Neural cell (in vitro differentiated cells): Measurements from ENCODE around the gene SKI. TPM values are rescaled to one million over a fixed set of nuclear protein-coding genes. Genes with fewer than 3 reads are reported as not detected.

Source experiments
- H2AFZ ChIP-seq: fragments of 200-600, 300-800 bp; sonication (generic), shearing (Covaris generic); 2 replicates; pipeline ENCODE4 v1.6.0; 2014; ENCODE audit warnings: low read depth, mild to moderate bottlenecking, antibody characterized with exemption, low read length, moderate library complexity
- H3F3A ChIP-seq: fragments of 200-600 bp; shearing (Covaris generic); 2 replicates; pipeline ENCODE4 v1.6.1; 2016; ENCODE audit warnings: mild to moderate bottlenecking, moderate library complexity, mixed read lengths, antibody characterized with exemption, low read length; ENCODE audit not compliant: insufficient read depth, poor library complexity, severe bottlenecking
- H3K27ac ChIP-seq: fragments of 200-600, 300-800 bp; sonication (generic), shearing (Covaris generic); 2 replicates; pipeline ENCODE4 v1.5.1; 2014; ENCODE audit warnings: mild to moderate bottlenecking, low read length, moderate library complexity
- H3K27me3 ChIP-seq: fragments of 300-800, 200-600 bp; sonication (generic), shearing (Covaris generic); 2 replicates; pipeline ENCODE4 v1.6.0; 2014; ENCODE audit warnings: mild to moderate bottlenecking, low read depth, low read length, moderate library complexity; ENCODE audit not compliant: insufficient read depth
- H3K36me3 ChIP-seq: fragments of 300-800, 200-600 bp; sonication (generic), shearing (Covaris generic); 2 replicates; pipeline ENCODE4 v1.5.1; 2014; ENCODE audit warnings: mild to moderate bottlenecking, antibody characterized with exemption, low read length, moderate library complexity; ENCODE audit not compliant: insufficient read depth
- H3K4me2 ChIP-seq: fragments of 300-800, 200-600 bp; sonication (generic), shearing (Covaris generic); 2 replicates; pipeline ENCODE4 v1.6.0; 2014; ENCODE audit warnings: mild to moderate bottlenecking, low read length
- H3K4me3 ChIP-seq: fragments of 300-800, 200-600 bp; sonication (generic), shearing (Covaris generic); 2 replicates; pipeline ENCODE4 v1.5.1; 2014; ENCODE audit warnings: mild to moderate bottlenecking, low read length, moderate library complexity
- H3K79me2 ChIP-seq: fragments of 200-600 bp; shearing (Covaris generic); replicated peaks from 2 replicates; pipeline ENCODE4 v1.6.0; 2014; ENCODE audit warnings: mild to moderate bottlenecking, low read length, moderate library complexity; ENCODE audit not compliant: insufficient read depth
- H3K9ac ChIP-seq: fragments of 300-800, 200-600 bp; sonication (generic), shearing (Covaris generic); 2 replicates; pipeline ENCODE4 v1.6.1; 2016; ENCODE audit warnings: mild to moderate bottlenecking, low read length, mixed read lengths
- H3K9me2 ChIP-seq: fragments of 200-600 bp; shearing (Covaris generic); 2 replicates; pipeline ENCODE4 v1.6.1; 2016; ENCODE audit warnings: mild to moderate bottlenecking, low read length, mixed read lengths; ENCODE audit not compliant: insufficient read depth
- H3K9me3 ChIP-seq: fragments of 200-600, 300-800 bp; sonication (generic), shearing (Covaris generic); 2 replicates; pipeline ENCODE4 v1.6.1; 2016; ENCODE audit warnings: mild to moderate bottlenecking, mixed run types, low read length, moderate library complexity, mixed read lengths
- H4K20me1 ChIP-seq: fragments of 200-600 bp; shearing (Covaris generic); 2 replicates; pipeline ENCODE4 v1.6.1; 2016; ENCODE audit warnings: mild to moderate bottlenecking, mixed run types; ENCODE audit not compliant: insufficient read depth
- EP300 ChIP-seq: fragments of 450-650 bp; conservative IDR thresholded peaks from 2 replicates; pipeline ENCODE4 v1.6.1; 2014; ENCODE audit warnings: antibody characterized with exemption, mild to moderate bottlenecking, moderate library complexity; ENCODE audit not compliant: poor library complexity, severe bottlenecking
- EZH2 ChIP-seq: fragments of 200-600, 300-800 bp; shearing (Covaris generic), sonication (generic); IDR thresholded peaks from 2 replicates; pipeline ENCODE4 v1.6.1; 2014; ENCODE audit warnings: antibody characterized with exemption, low read length, borderline replicate concordance, mild to moderate bottlenecking; ENCODE audit not compliant: insufficient read depth, poor library complexity, severe bottlenecking
- MXI1 ChIP-seq: fragments of 450-650 bp; conservative IDR thresholded peaks from 2 replicates; pipeline ENCODE4 v1.6.1; 2014; ENCODE audit warnings: antibody characterized with exemption, mild to moderate bottlenecking; ENCODE audit not compliant: poor library complexity, severe bottlenecking
- POLR2AphosphoS5 ChIP-seq: IDR thresholded peaks from 2 replicates; pipeline ENCODE4 v1.6.1; 2012
- RAD21 ChIP-seq: fragments of 450-650 bp; conservative IDR thresholded peaks from 2 replicates; pipeline ENCODE4 v1.6.1; 2014; ENCODE audit warnings: antibody characterized with exemption, mild to moderate bottlenecking, moderate library complexity
- SMC3 ChIP-seq: fragments of 450-650 bp; conservative IDR thresholded peaks from 2 replicates; pipeline ENCODE4 v1.6.1; 2014; ENCODE audit warnings: antibody characterized with exemption, mild to moderate bottlenecking, moderate library complexity; ENCODE audit not compliant: poor library complexity
- TAF1 ChIP-seq: IDR thresholded peaks from 2 replicates; pipeline ENCODE4 v1.6.1; 2012; ENCODE audit warnings: low read depth
- polyA plus RNA-seq: library from polyadenylated mRNA; depleted of rRNA; stranded (reverse); fragments of >200 nt; gene quantifications from 2 replicates; pipeline ENCODE4 v1.2.3, GENCODE V29; 2014
- TF ChIP-seq, protein P1 (sequence below): IDR thresholded peaks from 2 replicates; pipeline ENCODE4 v1.6.1; 2012; ENCODE audit warnings: borderline replicate concordance
- TF ChIP-seq, protein P2 (sequence below): fragments of 450-650 bp; IDR thresholded peaks from 2 replicates; pipeline ENCODE4 v1.5.1; 2014; ENCODE audit warnings: antibody characterized with exemption, mild to moderate bottlenecking, moderate library complexity; ENCODE audit not compliant: poor library complexity, severe bottlenecking

SKI gene
- polyA plus RNA-seq, 1 donor from 2014 or later: 4.1 TPM

DNA sequence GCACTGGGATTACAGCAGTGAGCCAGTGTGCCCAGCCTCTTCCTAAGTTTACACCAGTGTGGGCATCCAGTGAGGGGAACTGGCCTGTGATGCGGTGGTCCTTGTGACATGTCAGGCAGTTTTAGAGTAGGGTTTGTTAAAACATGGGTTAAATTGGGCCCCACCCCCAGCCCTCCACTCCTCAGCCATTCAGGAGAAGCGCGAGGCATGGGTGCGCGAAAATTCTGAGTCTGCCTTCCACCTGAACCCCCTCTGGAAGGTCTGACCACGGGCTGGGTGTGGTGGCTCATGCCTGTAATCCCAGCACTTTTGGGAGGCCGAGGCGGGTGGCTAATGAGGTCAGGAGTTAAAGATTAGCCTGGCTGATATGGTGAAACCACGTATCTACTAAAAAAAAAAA is 51.7 kb downstream of the SKI start:
- TF ChIP-seq, protein P1, sequence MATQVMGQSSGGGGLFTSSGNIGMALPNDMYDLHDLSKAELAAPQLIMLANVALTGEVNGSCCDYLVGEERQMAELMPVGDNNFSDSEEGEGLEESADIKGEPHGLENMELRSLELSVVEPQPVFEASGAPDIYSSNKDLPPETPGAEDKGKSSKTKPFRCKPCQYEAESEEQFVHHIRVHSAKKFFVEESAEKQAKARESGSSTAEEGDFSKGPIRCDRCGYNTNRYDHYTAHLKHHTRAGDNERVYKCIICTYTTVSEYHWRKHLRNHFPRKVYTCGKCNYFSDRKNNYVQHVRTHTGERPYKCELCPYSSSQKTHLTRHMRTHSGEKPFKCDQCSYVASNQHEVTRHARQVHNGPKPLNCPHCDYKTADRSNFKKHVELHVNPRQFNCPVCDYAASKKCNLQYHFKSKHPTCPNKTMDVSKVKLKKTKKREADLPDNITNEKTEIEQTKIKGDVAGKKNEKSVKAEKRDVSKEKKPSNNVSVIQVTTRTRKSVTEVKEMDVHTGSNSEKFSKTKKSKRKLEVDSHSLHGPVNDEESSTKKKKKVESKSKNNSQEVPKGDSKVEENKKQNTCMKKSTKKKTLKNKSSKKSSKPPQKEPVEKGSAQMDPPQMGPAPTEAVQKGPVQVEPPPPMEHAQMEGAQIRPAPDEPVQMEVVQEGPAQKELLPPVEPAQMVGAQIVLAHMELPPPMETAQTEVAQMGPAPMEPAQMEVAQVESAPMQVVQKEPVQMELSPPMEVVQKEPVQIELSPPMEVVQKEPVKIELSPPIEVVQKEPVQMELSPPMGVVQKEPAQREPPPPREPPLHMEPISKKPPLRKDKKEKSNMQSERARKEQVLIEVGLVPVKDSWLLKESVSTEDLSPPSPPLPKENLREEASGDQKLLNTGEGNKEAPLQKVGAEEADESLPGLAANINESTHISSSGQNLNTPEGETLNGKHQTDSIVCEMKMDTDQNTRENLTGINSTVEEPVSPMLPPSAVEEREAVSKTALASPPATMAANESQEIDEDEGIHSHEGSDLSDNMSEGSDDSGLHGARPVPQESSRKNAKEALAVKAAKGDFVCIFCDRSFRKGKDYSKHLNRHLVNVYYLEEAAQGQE: no peak
- TF ChIP-seq POLR2AphosphoS5: no peak
- TF ChIP-seq MXI1: no peak
- TF ChIP-seq, protein P2, sequence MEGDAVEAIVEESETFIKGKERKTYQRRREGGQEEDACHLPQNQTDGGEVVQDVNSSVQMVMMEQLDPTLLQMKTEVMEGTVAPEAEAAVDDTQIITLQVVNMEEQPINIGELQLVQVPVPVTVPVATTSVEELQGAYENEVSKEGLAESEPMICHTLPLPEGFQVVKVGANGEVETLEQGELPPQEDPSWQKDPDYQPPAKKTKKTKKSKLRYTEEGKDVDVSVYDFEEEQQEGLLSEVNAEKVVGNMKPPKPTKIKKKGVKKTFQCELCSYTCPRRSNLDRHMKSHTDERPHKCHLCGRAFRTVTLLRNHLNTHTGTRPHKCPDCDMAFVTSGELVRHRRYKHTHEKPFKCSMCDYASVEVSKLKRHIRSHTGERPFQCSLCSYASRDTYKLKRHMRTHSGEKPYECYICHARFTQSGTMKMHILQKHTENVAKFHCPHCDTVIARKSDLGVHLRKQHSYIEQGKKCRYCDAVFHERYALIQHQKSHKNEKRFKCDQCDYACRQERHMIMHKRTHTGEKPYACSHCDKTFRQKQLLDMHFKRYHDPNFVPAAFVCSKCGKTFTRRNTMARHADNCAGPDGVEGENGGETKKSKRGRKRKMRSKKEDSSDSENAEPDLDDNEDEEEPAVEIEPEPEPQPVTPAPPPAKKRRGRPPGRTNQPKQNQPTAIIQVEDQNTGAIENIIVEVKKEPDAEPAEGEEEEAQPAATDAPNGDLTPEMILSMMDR: no peak
- no peak for TF ChIP-seq TAF1
- no peak for TF ChIP-seq EP300
- TF ChIP-seq SMC3: no peak
- TF ChIP-seq RAD21: no peak
- no peak for TF ChIP-seq EZH2
- Histone ChIP-seq H3K4me2 (no peak overlapping the region), H3K79me2 (peaks cover 46% of the 10 kb centered on the region), H4K20me1 (no peaks in the 10 kb centered on the region), H3K27ac (no peak overlapping the region), H3F3A (no peaks in the 10 kb centered on the region), H3K9ac (no peak overlapping the region), H3K9me3 (no peaks in the 10 kb centered on the region), H3K27me3 (no peaks in the 10 kb centered on the region), H3K4me3 (no peak overlapping the region), H3K36me3 (no peaks in the 10 kb centered on the region), H2AFZ (no peak overlapping the region), H3K9me2 (no peaks in the 10 kb centered on the region)

DNA sequence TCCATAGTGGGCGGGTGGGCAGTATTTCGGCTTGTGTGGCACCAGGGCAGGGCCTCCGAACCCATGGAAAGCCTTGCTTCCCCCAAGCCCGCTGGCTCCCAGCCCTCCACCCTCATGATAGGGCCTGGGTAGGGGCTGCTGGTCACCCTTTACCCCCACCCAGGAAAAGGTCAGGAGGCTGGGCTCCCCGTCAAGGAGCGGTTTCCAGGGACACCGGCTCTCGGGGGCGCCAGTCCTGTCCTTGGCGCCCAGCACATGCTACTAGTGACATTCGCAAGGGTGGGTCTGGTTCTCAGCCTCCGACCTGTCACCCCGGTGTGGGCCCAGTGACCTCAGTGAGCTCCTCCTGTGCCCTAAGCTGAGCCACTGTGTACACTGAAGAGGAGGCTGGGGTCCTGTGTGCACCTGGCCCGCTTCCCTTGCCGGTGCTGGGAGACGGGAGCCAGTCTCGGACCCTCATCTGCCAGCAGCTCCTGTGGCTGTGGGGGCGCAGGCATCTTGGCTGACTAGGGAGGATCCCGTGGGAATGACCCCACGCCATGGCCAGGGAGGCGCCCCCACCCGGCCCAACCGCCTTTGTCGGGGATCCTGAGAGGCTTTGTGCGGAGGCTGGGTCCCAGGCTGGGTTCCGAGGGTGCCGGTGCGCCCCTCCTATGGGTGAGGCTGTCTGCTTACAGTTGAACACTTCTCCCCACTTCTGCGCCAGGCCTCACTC is 54.6 kb downstream of the SKI start:
- Histone ChIP-seq H2AFZ (no peak overlapping the region), H3K9ac (no peak overlapping the region), H3K9me3 (no peaks in the 10 kb centered on the region), H3K79me2 (peaks cover 32% of the 10 kb centered on the region), H3K4me3 (no peak overlapping the region), H4K20me1 (no peaks in the 10 kb centered on the region), H3K27me3 (no peaks in the 10 kb centered on the region), H3K4me2 (no peak overlapping the region), H3K27ac (no peak overlapping the region), H3F3A (no peaks in the 10 kb centered on the region), H3K36me3 (no peaks in the 10 kb centered on the region), H3K9me2 (no peaks in the 10 kb centered on the region)
- TF ChIP-seq EZH2: no peak
- TF ChIP-seq EP300: no peak
- no peak for TF ChIP-seq POLR2AphosphoS5
- TF ChIP-seq SMC3: no peak
- TF ChIP-seq RAD21: no peak
- no peak for TF ChIP-seq MXI1
- TF ChIP-seq, protein P2: no peak
- TF ChIP-seq, protein P1: no peak
- no peak for TF ChIP-seq TAF1
